NCI-H446 (cell line): ENCODE measurements around the gene TFDP1.

ENCODE experiments used
- DNase-seq, 2 experiments: peaks; one replicate each; lab custom pipeline; 2025; lab: John Stamatoyannopoulos, UW

The TFDP1 gene

GRCh38 chr13:113598481-113598880 is 13.9 kb downstream of the TFDP1 start:
- DNase-seq = no peak

- no peak for DNase-seq
These were observed 14.8 kb downstream of the TFDP1 start for GRCh38 chr13:113599391-113599790.

- no peak for DNase-seq
These were observed 16.9 kb downstream of the TFDP1 start for GRCh38 chr13:113601166-113602070.

GRCh38 chr13:113602291-113602988 is 17.9 kb downstream of the TFDP1 start:
- no peak for DNase-seq

- DNase-seq = no peak
These were observed 18.7 kb downstream of the TFDP1 start for GRCh38 chr13:113603116-113603710.

- DNase-seq = no peak
These were observed 19.6 kb downstream of the TFDP1 start for GRCh38 chr13:113604186-113604585.

- DNase-seq = no peak
These were observed 20.9 kb downstream of the TFDP1 start for GRCh38 chr13:113605461-113605860.

- no peak for DNase-seq
These were observed 21.4 kb downstream of the TFDP1 start for GRCh38 chr13:113605866-113606438.

- DNase-seq = no peak
These were observed 22.7 kb downstream of the TFDP1 start for GRCh38 chr13:113607056-113607888.

- no peak for DNase-seq
These were observed 23.5 kb downstream of the TFDP1 start for GRCh38 chr13:113607889-113608635.

- DNase-seq = no peak
These were observed 24.5 kb downstream of the TFDP1 start for GRCh38 chr13:113608967-113609533.

- no peak for DNase-seq
These were observed 25.1 kb downstream of the TFDP1 start for GRCh38 chr13:113609616-113610015.

GRCh38 chr13:113610266-113610665 is 25.7 kb downstream of the TFDP1 start:
- no peak for DNase-seq

- DNase-seq = no peak
These were observed 27.4 kb downstream of the TFDP1 start for GRCh38 chr13:113611996-113612395.

GRCh38 chr13:113612607-113613006 is 28.1 kb downstream of the TFDP1 start:
- DNase-seq = no peak

GRCh38 chr13:113613789-113614379 is 29.3 kb downstream of the TFDP1 start:
- DNase-seq = no peak

- DNase-seq = no peak
These were observed 31.8 kb downstream of the TFDP1 start for GRCh38 chr13:113616281-113616906.

GRCh38 chr13:113616991-113617749 is 32.6 kb downstream of the TFDP1 start:
- DNase-seq = no peak

GRCh38 chr13:113617961-113618360 is 33.4 kb downstream of the TFDP1 start:
- no peak for DNase-seq
